ENCODE results near the gene HIF3A. TPM values are rescaled to one million over a fixed set of nuclear protein-coding genes. Genes with fewer than 3 reads are reported as not detected.

Gene HIF3A
- total RNA-seq, 1 donor from 2014 or later: 0.23 TPM

GRCh38 chr19:46390866-46391265 is 94.0 kb downstream of the HIF3A start:
- H3K4me3 ChIP-seq (ENCODE audit: low read depth, low read length): no peak overlapping the region
- DNase-seq (ENCODE audit: low read depth): no peak
- no peak for TF ChIP-seq CTCF (conservative IDR thresholded peaks at IDR 0.05; ENCODE audit: low read depth, low read length)

GRCh38 chr19:46391296-46392251 is 94.7 kb downstream of the HIF3A start:
- no peak for DNase-seq (ENCODE audit: low read depth)
- no peak for TF ChIP-seq CTCF (conservative IDR thresholded peaks at IDR 0.05; ENCODE audit: low read depth, low read length)
- H3K4me3 ChIP-seq (ENCODE audit: low read depth, low read length): no peak overlapping the region

GRCh38 chr19:46392252-46392801 is 95.5 kb downstream of the HIF3A start:
- no peak for DNase-seq (ENCODE audit: low read depth)
- H3K4me3 ChIP-seq (ENCODE audit: low read depth, low read length): no peak overlapping the region
- TF ChIP-seq CTCF (conservative IDR thresholded peaks at IDR 0.05; ENCODE audit: low read depth, low read length): no peak

GRCh38 chr19:46392837-46393236 is 96.0 kb downstream of the HIF3A start:
- no peak for TF ChIP-seq CTCF (conservative IDR thresholded peaks at IDR 0.05; ENCODE audit: low read depth, low read length)
- DNase-seq (ENCODE audit: low read depth): no peak
- H3K4me3 ChIP-seq (ENCODE audit: low read depth, low read length): no peak overlapping the region

Other genes starting within 250 kb of the HIF3A start
- gene IGFL3, start 172.4 kb upstream of the HIF3A start, total RNA-seq: not detected in 2 replicates
- not detected in 2 replicates for gene IGFL2, start 148.8 kb upstream of the HIF3A start, total RNA-seq
- gene IGFL1, start 67.3 kb upstream of the HIF3A start, total RNA-seq: not detected in 2 replicates
- 76.2 and 114 TPM in 2 replicates for gene PPP5C, start 50.0 kb downstream of the HIF3A start, total RNA-seq
- gene CCDC8, start 116.5 kb downstream of the HIF3A start, total RNA-seq: 14.0 and 14.1 TPM in 2 replicates
- gene PNMA8C, start 131.9 kb downstream of the HIF3A start, total RNA-seq: 0.14 TPM in 1 of 2 replicates, not detected in the other
- 4.3 and 7.4 TPM in 2 replicates for gene PNMA8A, start 174.5 kb downstream of the HIF3A start, total RNA-seq
- 0.36 and 0.92 TPM in 2 replicates for gene PNMA8B, start 198.8 kb downstream of the HIF3A start, total RNA-seq

Measured in epithelial cell of proximal tubule (primary cell).